ENCODE results near the gene KIAA1671.
A peak's percentile ranks its signal among the peaks of the same experiment; 100 is the strongest.

Gene KIAA1671

GRCh38 chr22:25071720-25072119 is 119.2 kb downstream of the KIAA1671 start:
- Mint-ChIP-seq H3K27me3 (no peaks in the 10 kb centered on the region), H3K4me1 (peaks cover 81% of the 10 kb centered on the region), H3K4me3 (no peak overlapping the region), H3K36me3 (no peaks in the 10 kb centered on the region), H3K9me3 (no peaks in the 10 kb centered on the region), H3K27ac (no peak overlapping the region)

DNA sequence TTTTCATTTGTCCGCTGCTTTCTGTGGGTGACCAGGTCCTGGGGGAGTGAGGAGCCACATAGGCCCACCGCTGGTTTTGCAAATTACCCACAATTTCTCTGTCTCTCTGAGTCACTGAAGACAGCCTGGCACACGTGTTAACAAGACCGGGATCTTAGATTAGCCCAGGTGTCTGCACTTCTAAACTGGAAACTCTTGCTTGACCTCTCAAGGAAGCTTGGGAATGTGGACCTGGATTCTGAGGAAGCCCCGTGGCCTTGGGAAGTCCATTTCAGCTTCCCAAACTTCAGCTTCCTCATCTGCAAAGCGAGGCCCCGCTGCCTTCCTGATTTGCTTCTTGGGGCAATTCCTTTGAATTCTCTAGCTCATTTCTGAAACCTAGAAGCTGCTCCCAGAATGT is 119.9 kb downstream of the KIAA1671 start:
- Mint-ChIP-seq H3K9me3 (no peaks in the 10 kb centered on the region), H3K4me3 (no peak overlapping the region), H3K27ac (no peak overlapping the region), H3K27me3 (no peaks in the 10 kb centered on the region), H3K4me1 (peaks cover 83% of the 10 kb centered on the region), H3K36me3 (no peaks in the 10 kb centered on the region)

DNA sequence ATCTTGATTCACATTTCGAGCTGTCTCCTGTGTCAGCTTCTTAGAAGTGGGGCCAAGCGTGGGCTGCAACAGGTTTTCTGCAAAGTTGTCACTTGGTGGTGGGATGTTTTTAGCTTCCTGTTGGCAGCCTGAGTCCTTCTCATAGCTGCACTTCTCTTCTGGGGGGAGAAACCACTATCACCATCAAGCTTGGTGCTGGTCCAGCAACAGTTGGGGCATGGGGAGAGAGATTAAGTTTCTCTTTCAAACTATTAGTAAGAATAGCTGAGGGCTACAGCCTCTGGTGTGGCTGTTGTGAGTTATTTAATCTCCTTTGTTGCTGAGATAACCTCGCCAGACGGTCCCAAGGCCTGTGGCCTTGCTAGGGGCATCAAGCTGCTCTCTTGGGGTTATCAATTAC is 123.8 kb downstream of the KIAA1671 start:
- Mint-ChIP-seq H3K9me3 (no peaks in the 10 kb centered on the region), H3K4me3 (peak overlapping the region; percentile 42), H3K27me3 (no peaks in the 10 kb centered on the region), H3K27ac (peak overlapping the region; percentile 56), H3K36me3 (no peaks in the 10 kb centered on the region), H3K4me1 (peaks cover 60% of the 10 kb centered on the region)

DNA sequence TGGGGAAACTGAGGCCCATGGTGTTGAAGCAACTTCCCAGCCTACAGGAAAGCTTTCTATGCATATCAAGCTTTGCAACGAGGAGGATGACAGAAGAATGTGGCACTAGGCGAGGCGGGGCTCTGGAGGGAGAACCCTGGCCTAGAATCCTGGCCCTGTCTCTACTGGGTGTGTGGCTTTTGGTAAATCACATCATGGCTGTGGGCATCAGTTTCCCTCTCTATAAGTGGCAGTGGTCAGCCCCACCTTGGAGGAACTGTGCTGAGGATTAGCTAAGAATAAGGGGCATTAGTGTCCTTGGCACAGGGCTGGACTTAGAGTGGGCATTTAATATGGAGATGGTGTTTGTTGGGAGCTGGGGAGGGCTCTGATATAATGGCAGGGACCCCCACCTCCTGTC is 124.5 kb downstream of the KIAA1671 start:
- H3K27ac Mint-ChIP-seq: no peak overlapping the region

GRCh38 chr22:25077964-25078363 is 125.4 kb downstream of the KIAA1671 start:
- Mint-ChIP-seq H3K9me3 (no peaks in the 10 kb centered on the region), H3K27me3 (no peaks in the 10 kb centered on the region), H3K4me1 (peaks cover 49% of the 10 kb centered on the region), H3K27ac (peak overlapping the region; percentile 30), H3K4me3 (no peak overlapping the region), H3K36me3 (no peaks in the 10 kb centered on the region)

More for the DNA sequence above, 124.5 kb downstream of the KIAA1671 start:
- Mint-ChIP-seq H3K27me3 (no peaks in the 10 kb centered on the region), H3K4me1 (peaks cover 58% of the 10 kb centered on the region), H3K9me3 (no peaks in the 10 kb centered on the region), H3K4me3 (no peak overlapping the region), H3K36me3 (no peaks in the 10 kb centered on the region)

DNA sequence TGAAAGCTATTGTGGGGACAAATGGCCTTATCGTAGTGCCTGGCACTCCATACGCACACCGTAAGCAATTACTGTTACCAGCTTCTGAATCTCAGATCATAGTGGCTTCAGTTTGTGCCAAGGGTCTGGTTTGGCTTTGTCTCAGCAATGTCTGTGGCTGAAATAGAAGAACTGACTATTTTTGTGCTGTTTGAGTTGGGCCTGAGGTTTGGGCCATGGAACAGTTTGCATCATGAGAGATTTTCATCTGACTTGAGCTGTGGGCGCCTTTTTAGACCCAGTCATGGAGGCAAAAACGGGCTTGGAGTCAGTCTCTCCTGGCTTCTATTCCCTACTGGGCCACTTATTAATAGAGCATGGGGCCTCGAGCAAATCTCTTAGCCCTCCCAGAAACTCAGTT is 126.1 kb downstream of the KIAA1671 start:
- peaks cover 47% of the 10 kb centered on the region for H3K4me1 Mint-ChIP-seq
- H3K27me3 Mint-ChIP-seq: no peaks in the 10 kb centered on the region
- no peak overlapping the region for H3K4me3 Mint-ChIP-seq
- no peak overlapping the region for H3K27ac Mint-ChIP-seq
- H3K9me3 Mint-ChIP-seq: no peaks in the 10 kb centered on the region
- no peaks in the 10 kb centered on the region for H3K36me3 Mint-ChIP-seq

DNA sequence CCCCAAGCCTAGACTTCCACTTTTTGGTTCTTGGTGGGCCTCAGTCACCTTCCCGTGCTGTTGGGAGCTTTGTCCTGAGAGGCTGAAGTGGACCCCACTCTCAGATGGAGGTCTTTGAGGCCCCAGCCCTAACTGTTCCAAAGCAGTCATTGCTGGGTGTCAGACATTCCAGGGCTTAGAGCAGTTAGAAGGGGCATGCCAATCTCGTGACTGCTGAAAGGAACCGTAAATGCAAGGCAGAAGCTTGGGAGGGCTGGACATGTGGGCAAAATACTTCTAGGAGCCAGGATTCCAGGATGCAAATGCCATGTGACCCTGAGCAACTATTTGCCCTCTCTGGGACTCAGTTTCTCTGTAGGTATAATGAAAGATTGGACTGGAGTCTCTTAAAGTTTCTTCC is 128.3 kb downstream of the KIAA1671 start:
- Mint-ChIP-seq H3K4me3 (no peak overlapping the region), H3K27me3 (no peaks in the 10 kb centered on the region), H3K9me3 (no peaks in the 10 kb centered on the region), H3K27ac (no peak overlapping the region), H3K36me3 (no peaks in the 10 kb centered on the region), H3K4me1 (peaks cover 42% of the 10 kb centered on the region)

GRCh38 chr22:25081409-25081824 is 128.9 kb downstream of the KIAA1671 start:
- Mint-ChIP-seq H3K36me3 (no peaks in the 10 kb centered on the region), H3K27ac (peak overlapping the region; percentile 61), H3K27me3 (no peaks in the 10 kb centered on the region), H3K9me3 (no peaks in the 10 kb centered on the region), H3K4me3 (peak overlapping the region; percentile 11), H3K4me1 (peaks cover 42% of the 10 kb centered on the region)

GRCh38 chr22:25082096-25082495 is 129.6 kb downstream of the KIAA1671 start:
- no peak overlapping the region for H3K4me3 Mint-ChIP-seq
- no peak overlapping the region for H3K27ac Mint-ChIP-seq
- H3K27me3 Mint-ChIP-seq: no peaks in the 10 kb centered on the region
- H3K9me3 Mint-ChIP-seq: no peaks in the 10 kb centered on the region
- peaks cover 37% of the 10 kb centered on the region for H3K4me1 Mint-ChIP-seq
- no peaks in the 10 kb centered on the region for H3K36me3 Mint-ChIP-seq

GRCh38 chr22:25083056-25083806 is 130.7 kb downstream of the KIAA1671 start:
- Mint-ChIP-seq H3K9me3 (no peaks in the 10 kb centered on the region), H3K27ac (no peak overlapping the region), H3K4me1 (peaks cover 30% of the 10 kb centered on the region), H3K36me3 (no peaks in the 10 kb centered on the region), H3K4me3 (no peak overlapping the region), H3K27me3 (no peaks in the 10 kb centered on the region)

GRCh38 chr22:25083807-25084200 is 131.3 kb downstream of the KIAA1671 start:
- Mint-ChIP-seq H3K27ac (no peak overlapping the region), H3K9me3 (no peaks in the 10 kb centered on the region), H3K36me3 (no peaks in the 10 kb centered on the region), H3K27me3 (no peaks in the 10 kb centered on the region), H3K4me1 (peaks cover 30% of the 10 kb centered on the region), H3K4me3 (no peak overlapping the region)

- Mint-ChIP-seq H3K36me3 (no peaks in the 10 kb centered on the region), H3K4me1 (peaks cover 26% of the 10 kb centered on the region), H3K9me3 (no peaks in the 10 kb centered on the region), H3K27ac (peak overlapping the region; percentile 55), H3K4me3 (no peak overlapping the region), H3K27me3 (no peaks in the 10 kb centered on the region)
Measured at GRCh38 chr22:25084405-25085107, 132.0 kb downstream of the KIAA1671 start.

DNA sequence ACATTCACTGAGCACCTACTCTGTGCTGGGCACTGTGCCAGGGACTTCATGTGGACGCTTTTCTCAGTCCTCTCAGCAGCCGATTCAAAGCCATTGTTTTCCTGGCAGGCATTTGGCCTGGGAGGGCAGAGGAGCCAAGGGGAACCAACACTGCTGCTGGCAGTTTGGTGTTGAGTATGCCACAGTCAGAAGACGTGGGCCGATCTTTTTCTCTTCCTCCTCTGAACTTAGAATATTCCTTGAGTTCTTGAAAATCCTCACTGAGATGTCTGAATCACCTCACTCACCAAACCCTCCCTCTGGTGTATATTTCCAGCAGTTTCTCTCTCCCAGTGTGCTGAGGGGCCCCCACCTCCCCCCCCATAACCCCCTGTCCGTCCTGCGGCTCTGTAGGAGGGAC is 132.6 kb downstream of the KIAA1671 start:
- no peaks in the 10 kb centered on the region for H3K36me3 Mint-ChIP-seq
- no peak overlapping the region for H3K4me3 Mint-ChIP-seq
- H3K4me1 Mint-ChIP-seq: peaks cover 23% of the 10 kb centered on the region
- no peak overlapping the region for H3K27ac Mint-ChIP-seq
- no peaks in the 10 kb centered on the region for H3K27me3 Mint-ChIP-seq
- H3K9me3 Mint-ChIP-seq: no peaks in the 10 kb centered on the region

GRCh38 chr22:25085930-25086901 is 133.7 kb downstream of the KIAA1671 start:
- H3K36me3 Mint-ChIP-seq: no peaks in the 10 kb centered on the region
- H3K4me3 Mint-ChIP-seq: no peak overlapping the region
- H3K27me3 Mint-ChIP-seq: no peaks in the 10 kb centered on the region
- peak overlapping the region; percentile 89 for H3K27ac Mint-ChIP-seq
- H3K9me3 Mint-ChIP-seq: no peaks in the 10 kb centered on the region
- H3K4me1 Mint-ChIP-seq: peaks cover 29% of the 10 kb centered on the region

GRCh38 chr22:25086902-25087282 is 134.4 kb downstream of the KIAA1671 start:
- no peak overlapping the region for H3K4me3 Mint-ChIP-seq
- H3K27me3 Mint-ChIP-seq: no peaks in the 10 kb centered on the region
- no peak overlapping the region for H3K27ac Mint-ChIP-seq
- H3K9me3 Mint-ChIP-seq: no peaks in the 10 kb centered on the region
- H3K4me1 Mint-ChIP-seq: peaks cover 31% of the 10 kb centered on the region
- H3K36me3 Mint-ChIP-seq: no peaks in the 10 kb centered on the region

Data from activated naive CD4-positive, alpha-beta T cell treated with anti-CD3 and anti-CD28 coated beads, Interleukin-2, amount 50 U/mL, for 24 hours (primary cell).